Stimulated activated CD4-positive, alpha-beta T cell treated with anti-CD3 and anti-CD28 coated beads, Interleukin-1b, Interleukin-23, amount 100 ng/mL, for 4 hours (primary cell): ENCODE results near the gene HDGFL2.
A peak's percentile ranks its signal among the peaks of the same experiment; 100 is the strongest.
"Not testable (repeated sequence)": the region's sequence is repeated elsewhere in the genome, so short reads cannot be mapped to it uniquely, and the experiment has no call there.

Source experiments
- DNase-seq, 2 donors: peaks; one replicate each; pipeline ENCODE4 v3.0.0-alpha.2; 2020; ENCODE audit warnings: low read depth in 2 of 2

HDGFL2 gene

GRCh38 chr19:4534836-4535658 is 63.0 kb downstream of the HDGFL2 start, which contains the start of gene PLIN5:
TSS of gene PLIN5 (minus strand) at chr19:4535224. CDS start at chr19:4534074, 1,150 bp downstream.
- DNase-seq: peak; percentile 6 to 39

- DNase-seq: no peak
These were observed 64.7 kb downstream of the HDGFL2 start for GRCh38 chr19:4536798-4537197.

- DNase-seq: no peak
These were observed 66.0 kb downstream of the HDGFL2 start for GRCh38 chr19:4537953-4538600.

- DNase-seq: no peak
These were observed 66.5 kb downstream of the HDGFL2 start for GRCh38 chr19:4538601-4538954.

- DNase-seq: no peak
These were observed 67.1 kb downstream of the HDGFL2 start for GRCh38 chr19:4539169-4539692.

GRCh38 chr19:4539693-4540581 is 67.8 kb downstream of the HDGFL2 start, which contains the start of gene LRG1:
TSS of gene LRG1 (minus strand) at chr19:4540036. CDS start at chr19:4540013, 23 bp downstream.
- no peak for DNase-seq

- DNase-seq: no peak
These were observed 69.2 kb downstream of the HDGFL2 start for GRCh38 chr19:4541114-4541805.

GRCh38 chr19:4541806-4542145 is 69.7 kb downstream of the HDGFL2 start:
- not testable (repeated sequence) for DNase-seq

GRCh38 chr19:4542896-4543841 is 71.1 kb downstream of the HDGFL2 start:
- DNase-seq: no peak

GRCh38 chr19:4543842-4544647 is 71.9 kb downstream of the HDGFL2 start:
- DNase-seq: no peak

- no peak for DNase-seq
These were observed 75.5 kb downstream of the HDGFL2 start for GRCh38 chr19:4547303-4548237.

GRCh38 chr19:4548238-4548584 is 76.1 kb downstream of the HDGFL2 start:
- DNase-seq: no peak

GRCh38 chr19:4550018-4550417 is 77.9 kb downstream of the HDGFL2 start:
- no peak for DNase-seq

- no peak for DNase-seq
These were observed 78.5 kb downstream of the HDGFL2 start for GRCh38 chr19:4550479-4551050.
